Raji (cell line): ENCODE data around the gene CHMP4B.

Experiments
- POLR2A ChIP-seq: IDR thresholded peaks from 2 replicates; pipeline ENCODE4 v1.6.1; 2011; ENCODE audit warnings: low read depth, low read length, control low read depth; ENCODE audit not compliant: insufficient read depth

Gene CHMP4B

DNA sequence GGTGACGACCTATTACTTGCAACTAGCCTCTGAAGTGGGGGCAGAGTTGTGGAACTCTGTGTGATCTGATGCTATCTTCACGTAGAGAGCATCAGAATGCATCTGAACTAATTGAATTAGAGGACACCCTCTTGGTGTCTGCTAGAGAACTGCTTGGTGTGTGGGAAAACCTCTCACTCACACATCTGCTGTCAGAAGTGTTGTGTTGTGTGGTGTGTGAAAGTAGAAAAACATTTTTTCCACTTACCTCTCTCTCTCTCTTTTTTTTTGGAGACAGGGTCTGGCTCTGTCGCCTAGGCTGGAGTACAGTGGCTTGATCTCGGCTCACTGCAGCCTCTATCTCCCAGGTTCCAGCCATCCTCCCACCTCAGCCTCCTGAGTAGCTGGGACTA is 90.0 kb downstream of the CHMP4B start:
- no peak for TF ChIP-seq POLR2A

GRCh38 chr20:33902011-33902410 is 90.9 kb downstream of the CHMP4B start:
- no peak for TF ChIP-seq POLR2A
